ENCODE measurements around the gene BTNL9.
"Not testable (repeated sequence)": the region's sequence is repeated elsewhere in the genome, so short reads cannot be mapped to it uniquely, and the experiment has no call there.

Gene BTNL9

DNA sequence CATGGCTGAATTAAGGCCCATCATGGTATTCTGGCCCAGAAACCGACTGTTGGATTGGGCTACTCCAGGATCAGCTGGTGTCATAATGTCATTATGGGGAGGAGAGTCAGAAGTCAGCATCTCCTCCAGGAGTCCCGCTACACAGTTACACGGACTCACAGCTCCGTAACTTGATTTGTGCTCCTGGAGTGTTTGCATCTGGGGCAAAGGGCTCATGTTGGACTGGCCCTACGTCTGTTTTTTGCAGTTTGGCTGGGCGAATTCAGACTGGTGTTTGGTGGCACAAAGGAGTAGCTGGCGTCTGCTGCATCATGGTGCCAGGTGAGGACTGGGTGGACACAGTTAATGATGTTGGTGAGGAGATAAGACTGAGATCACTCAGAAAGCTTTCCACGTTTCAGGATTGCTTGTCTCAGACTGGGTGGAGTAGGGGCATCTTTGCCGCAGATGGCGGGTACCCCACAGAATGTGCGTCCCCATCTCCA is 59.6 kb downstream of the BTNL9 start:
- DNase-seq (ENCODE audit: low read depth, low spot score): no peak

DNA sequence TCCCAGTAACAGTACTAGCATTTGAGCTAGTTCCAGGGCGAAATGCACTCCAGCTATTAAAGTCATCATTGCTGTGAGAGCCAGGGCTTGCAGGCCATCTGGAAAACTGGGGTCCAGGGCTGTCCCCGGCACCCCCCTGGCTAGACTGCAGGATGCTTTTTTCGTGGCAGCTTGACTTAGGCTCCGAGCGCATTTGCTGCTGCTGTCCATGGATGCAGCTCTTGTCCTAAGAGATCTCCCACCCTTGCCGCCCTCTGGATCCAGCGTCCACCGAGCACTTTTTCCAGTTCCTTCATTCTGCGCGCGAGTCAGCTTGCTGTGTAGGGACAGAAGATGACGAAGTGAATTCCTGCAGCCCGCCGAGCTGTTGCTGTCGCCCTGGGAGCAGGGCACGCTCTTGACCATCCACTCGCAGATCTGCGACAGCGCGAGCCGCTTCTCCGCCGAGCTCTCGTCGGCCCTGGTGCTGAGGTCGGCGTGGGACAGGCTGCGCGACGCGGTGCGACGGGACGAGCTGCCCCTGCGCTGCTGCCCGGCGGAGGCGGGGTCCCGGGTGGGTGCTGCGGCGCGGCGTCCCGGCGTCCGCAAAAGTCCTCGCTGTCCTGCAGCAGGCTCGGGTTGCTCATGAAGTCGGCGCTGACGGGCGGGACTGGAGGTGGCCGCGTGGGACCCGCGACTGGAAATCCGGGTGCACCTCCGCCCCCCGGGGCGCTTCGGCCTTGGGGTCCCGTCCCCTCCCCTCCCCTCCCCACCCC is 60.2 kb downstream of the BTNL9 start:
- DNase-seq (ENCODE audit: low read depth, low spot score): no peak

DNA sequence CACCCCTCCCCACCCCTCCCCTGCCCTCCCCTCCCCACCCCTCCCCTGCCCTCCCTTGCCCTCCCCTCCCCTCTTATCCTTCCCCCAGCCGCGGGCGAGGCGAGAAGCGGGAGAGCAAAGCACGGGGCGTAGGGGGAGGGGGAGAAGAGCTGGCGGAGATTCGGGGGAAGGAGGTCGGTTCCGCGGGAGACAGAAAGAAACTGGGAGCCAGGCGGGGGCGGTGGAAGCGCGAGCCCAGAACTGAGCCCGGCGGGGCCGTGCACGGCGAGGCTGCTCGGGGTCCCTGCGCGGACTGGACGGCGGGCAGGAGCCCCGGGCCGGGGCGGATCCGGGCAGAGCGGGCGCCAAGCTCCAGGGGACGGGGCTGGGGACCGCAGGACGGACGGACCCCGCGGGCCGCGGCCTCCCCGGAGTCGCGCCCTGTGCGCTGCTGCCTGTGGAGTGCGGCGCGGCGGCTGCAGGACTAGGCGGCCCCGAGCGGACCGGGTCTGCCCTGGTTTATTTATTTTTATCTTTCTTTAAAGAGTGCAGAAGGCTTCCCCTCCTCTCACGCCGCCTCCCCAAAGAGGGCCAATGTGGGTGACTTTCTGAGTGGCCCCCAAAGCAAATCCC is 61.1 kb downstream of the BTNL9 start:
- not testable (repeated sequence) for DNase-seq (ENCODE audit: low read depth, low spot score)

DNA sequence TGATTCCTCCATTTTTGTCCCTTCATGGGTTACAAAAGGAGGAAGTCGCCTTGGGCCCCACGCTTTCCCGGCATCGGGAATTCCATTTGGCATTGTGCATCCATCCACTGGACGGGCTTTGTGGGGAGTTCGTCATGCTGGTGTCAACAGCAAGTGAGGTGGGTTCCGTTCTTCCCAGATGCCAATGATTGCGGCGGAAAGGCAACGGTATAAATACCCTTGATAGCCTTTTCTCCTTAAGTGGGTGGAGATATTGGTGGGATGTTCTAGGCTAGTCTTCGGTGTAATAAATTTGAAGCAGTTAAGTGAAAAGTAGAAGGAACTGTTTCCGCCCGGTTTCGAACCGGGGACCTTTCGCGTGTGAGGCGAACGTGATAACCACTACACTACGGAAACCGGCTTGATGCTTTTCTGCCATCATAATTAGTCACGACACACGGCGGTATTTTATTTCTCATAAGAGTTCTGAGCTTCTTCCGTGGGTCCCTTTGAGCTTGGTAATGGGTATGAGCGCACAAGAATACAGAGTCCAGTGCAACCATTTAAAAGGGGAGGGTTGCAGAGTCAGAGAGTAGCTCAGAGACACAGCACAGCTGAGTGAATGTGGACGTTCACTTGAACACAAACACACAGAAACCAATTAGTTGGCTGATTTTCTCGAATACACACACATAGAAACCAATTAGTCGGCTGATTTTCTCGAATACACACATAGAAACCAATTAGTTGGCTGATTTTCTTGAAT is 62.0 kb downstream of the BTNL9 start:
- not testable (repeated sequence) for DNase-seq (ENCODE audit: low read depth, low spot score)

DNA sequence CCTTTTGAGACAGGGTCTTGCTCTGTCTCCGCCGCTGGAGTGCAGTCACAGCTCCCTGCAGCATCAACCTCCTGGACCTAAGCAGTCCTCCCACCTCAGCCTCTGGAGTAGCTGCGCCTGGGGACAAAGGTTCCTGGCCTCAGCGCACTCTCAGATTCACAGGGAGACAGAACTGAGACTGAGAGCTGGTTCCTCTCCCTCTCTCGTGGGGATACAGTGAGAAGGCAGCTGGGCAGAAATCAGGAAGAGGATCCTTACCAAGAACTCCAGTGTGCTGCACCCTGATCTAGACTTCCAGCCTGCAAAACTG is 64.1 kb downstream of the BTNL9 start:
- not testable (repeated sequence) for DNase-seq (ENCODE audit: low read depth, low spot score)

DNA sequence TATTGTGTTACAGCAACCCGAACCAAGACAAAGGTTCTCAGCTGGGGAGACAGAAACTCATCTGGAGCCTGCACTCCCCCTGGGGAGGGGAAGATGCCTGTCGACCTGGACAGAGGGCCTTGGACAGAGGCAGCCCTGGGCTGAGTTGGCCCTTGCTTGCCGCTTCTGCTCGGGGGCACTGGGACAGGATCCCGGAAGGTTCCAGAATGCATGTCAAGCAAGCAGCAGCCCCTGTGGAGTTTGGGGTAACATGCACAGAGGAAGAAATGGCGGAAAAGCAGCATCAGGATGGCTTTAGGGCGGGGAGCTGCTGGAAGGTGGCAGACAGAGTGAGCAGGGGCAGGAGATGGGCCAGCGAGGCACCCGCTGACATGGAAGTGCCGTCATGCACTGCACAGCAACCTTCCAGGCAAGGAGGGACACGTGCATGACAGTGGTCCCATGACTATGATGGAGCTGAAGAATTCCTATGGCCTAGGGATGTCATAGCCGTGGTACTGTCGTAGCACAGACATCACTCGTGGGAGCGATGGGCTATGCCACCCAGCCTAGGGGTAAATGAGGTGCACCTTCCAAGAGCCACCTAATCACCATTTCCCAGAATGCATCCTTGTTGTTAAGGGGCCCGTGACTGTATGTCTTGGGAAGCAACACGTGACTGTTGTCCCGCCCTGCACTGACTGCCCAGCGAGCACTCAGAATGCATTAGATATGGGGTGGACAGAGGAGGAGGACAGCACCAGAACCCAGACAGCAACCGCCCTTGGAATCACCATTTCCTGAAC is 64.7 kb downstream of the BTNL9 start:
- not testable (repeated sequence) for DNase-seq (ENCODE audit: low read depth, low spot score)

DNA sequence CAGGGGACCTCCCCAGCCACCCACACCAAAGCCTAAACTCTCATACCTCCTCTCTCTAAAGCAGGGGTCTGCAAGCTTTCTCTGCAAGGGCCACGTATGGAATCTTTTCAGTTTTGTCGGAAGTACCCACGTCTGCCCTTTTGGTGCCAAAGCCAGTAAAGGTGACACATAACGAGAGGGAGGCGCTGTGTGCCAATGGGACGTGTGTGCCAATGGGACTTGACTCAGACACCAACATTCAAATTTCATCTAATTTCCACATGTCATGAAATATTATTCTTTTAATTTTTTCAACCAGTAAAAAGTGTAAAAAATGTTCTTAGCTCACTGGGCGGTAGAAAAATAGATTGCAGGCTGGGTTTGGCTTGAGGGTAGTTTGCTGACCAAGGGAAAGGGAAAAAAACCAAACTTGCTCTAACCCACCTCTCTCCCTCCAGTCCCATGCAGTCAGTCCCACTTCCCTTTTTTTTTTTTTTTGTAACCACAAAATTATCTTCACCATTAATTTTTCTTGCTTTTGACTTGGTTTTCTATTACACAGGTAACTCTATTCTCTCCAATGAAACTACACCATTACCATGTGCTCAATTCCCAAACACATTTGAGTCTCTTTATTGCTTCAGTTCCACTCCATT is 65.4 kb downstream of the BTNL9 start:
- no peak for DNase-seq (ENCODE audit: low read depth, low spot score)

DNA sequence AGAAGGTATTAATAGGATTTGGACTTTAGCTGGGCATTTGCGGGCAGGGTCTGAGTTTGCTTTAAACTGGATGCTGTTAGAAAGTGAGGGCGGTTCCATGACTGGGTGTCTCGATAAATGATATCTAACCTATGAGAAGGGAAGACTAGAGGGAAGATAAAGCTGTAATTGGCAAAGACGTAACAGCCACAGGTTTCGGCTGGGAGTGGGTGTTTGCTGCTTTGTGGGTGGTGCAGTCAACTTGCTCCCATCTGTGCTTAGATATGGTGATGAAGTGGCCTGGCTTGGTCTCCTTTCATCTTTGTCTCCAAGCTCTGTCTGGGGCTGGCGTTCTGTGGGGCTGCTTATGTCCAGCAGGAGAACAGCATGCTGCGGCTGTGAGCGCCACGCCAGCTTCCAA is 67.6 kb downstream of the BTNL9 start:
- DNase-seq (ENCODE audit: low read depth, low spot score): no peak

DNA sequence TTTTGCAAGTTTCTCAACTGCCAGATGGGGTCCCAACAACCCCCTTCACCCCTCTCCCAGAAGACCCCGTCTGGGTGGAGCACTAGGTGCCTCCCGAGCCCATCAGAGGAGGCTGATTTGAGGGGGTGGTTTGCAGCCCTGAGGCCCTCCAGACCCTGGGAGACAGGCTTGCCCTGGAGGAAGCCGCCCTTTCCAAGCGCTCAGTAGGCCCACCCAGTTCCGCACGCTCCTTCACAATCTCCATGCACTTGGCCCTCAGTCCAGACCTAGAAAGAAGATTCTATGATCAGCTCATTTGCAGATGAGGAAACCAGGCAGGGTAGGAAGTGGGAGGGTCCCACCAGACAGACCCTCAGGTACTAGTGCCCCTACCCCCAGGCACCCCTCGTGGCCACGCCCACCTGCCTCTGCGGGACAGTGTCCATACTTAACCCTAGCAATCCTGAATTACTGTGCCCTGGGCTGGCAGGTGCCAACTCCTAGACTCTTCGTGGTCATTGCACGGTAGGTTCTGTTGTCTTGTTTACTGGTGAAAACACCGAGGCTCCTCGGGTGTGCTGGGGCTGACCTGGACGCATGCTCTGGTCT is 68.6 kb downstream of the BTNL9 start:
- DNase-seq (ENCODE audit: low read depth, low spot score): no peak

DNA sequence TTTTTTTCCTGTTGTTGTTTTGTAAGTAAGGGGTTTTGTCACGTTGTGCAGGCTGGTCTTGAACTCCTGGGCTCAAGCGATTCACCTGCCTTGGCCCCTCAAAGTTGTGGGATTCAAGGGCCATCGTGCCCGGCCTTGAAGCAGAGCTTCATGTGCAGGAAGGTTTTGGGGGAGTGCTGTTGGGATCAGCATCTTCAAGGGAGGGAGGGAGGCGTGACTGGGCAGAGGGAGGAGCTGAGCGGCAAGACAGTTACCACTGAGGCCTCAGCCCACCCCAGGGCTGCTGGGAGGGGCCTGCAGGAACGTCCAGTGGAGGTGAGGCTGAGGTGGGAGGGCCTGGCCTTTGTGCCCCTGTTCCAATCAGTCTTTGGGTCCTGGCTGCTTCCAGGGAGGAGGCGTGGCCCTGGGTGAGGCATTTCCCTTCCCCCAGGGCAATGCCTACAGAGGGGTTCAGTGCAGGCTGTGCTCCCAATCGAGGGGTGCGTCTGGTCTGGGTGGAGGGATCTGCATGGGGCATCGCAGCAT is 69.5 kb downstream of the BTNL9 start:
- DNase-seq (ENCODE audit: low read depth, low spot score): no peak

DNA sequence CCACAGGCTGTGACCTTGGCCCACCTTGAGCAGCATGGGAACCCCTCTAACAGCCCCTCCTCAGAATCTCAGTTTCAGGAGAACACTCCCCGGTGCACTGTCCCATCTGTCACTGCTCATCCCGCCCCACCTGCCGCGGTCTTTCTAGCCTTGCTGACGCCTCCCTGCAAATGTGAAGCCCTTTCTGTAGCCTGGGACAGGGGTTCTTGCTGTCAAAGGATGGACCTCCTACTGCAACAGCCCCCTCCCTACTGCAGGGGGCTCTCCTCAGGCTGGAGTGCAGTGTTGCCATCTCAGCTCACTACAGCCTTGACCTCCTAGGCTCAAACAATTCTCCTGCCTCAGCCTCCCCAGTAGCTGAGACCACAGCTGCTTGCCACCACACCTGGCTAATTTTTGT is 70.9 kb downstream of the BTNL9 start:
- DNase-seq (ENCODE audit: low read depth, low spot score): no peak

All from smooth muscle cell of the brain vasculature (primary cell).